ENCODE results near the gene LRRC61. TPM values are rescaled to one million over a fixed set of nuclear protein-coding genes. Genes with fewer than 3 reads are reported as not detected.

LRRC61 gene
- total RNA-seq, 2 donors from 2014 or later: 0.77 to 27.0 TPM

GRCh38 chr7:150365194-150365593, 42.0 kb downstream of the LRRC61 start:
- no peaks in the 10 kb centered on the region for H3K27me3 ChIP-seq (ENCODE audit: control insufficient read depth, insufficient read depth, low read length, poor library complexity, severe bottlenecking)
- 85 to 96% methylated on average over 9 to 10 of the region's 10 CpGs for WGBS, 2 experiments (ENCODE audit: insufficient coverage in 1 of 2, insufficient read length in 1 of 2)
- TF ChIP-seq CTCF (conservative IDR thresholded peaks at IDR 0.05): no peak
- Mint-ChIP-seq H3K9me3 (no peaks in the 10 kb centered on the region), H3K4me1 (peaks cover 16% of the 10 kb centered on the region), H3K27ac (no peak overlapping the region), H3K36me3 (ENCODE audit: low read depth) (peaks cover 3% of the 10 kb centered on the region), H3K4me3 (no peak overlapping the region), H3K27me3 (ENCODE audit: insufficient read depth) (no peaks in the 10 kb centered on the region)
- no peak overlapping the region for H3K4me3 ChIP-seq (ENCODE audit: low read length)
- H3K9me3 ChIP-seq (ENCODE audit: control insufficient read depth, low read length): no peaks in the 10 kb centered on the region
- no peak for DNase-seq
- no peak overlapping the region for H3K9ac ChIP-seq (ENCODE audit: extremely low read depth, low read length, poor library complexity, severe bottlenecking)
- H3K27ac ChIP-seq (ENCODE audit: low read depth, low read length): no peak overlapping the region
- H3K36me3 ChIP-seq (ENCODE audit: control insufficient read depth, insufficient read depth, low read length): no peaks in the 10 kb centered on the region
- H3K4me1 ChIP-seq (ENCODE audit: control insufficient read depth, insufficient read depth, low read length): peaks cover 3% of the 10 kb centered on the region

- Histone ChIP-seq H3K9ac (ENCODE audit: extremely low read depth, low read length, poor library complexity, severe bottlenecking) (peak overlapping the region; percentile 8), H3K27ac (ENCODE audit: low read depth, low read length) (no peak overlapping the region), H3K4me3 (ENCODE audit: low read length) (no peak overlapping the region), H3K27me3 (ENCODE audit: control insufficient read depth, insufficient read depth, low read length, poor library complexity, severe bottlenecking) (no peaks in the 10 kb centered on the region), H3K9me3 (ENCODE audit: control insufficient read depth, low read length) (no peaks in the 10 kb centered on the region), H3K36me3 (ENCODE audit: control insufficient read depth, insufficient read depth, low read length) (peaks cover 6% of the 10 kb centered on the region), H3K4me1 (ENCODE audit: control insufficient read depth, insufficient read depth, low read length) (peaks cover 10% of the 10 kb centered on the region)
- no peaks in the 10 kb centered on the region for H3K9me3 Mint-ChIP-seq
- no peaks in the 10 kb centered on the region for H3K27me3 Mint-ChIP-seq (ENCODE audit: insufficient read depth)
- WGBS, 2 experiments (ENCODE audit: insufficient coverage in 1 of 2, insufficient read length in 1 of 2): 66 to 80% methylated on average over 4 to 5 of the region's 5 CpGs
- peaks cover 8% of the 10 kb centered on the region for H3K36me3 Mint-ChIP-seq (ENCODE audit: low read depth)
- TF ChIP-seq CTCF (conservative IDR thresholded peaks at IDR 0.05): no peak
- H3K4me1 Mint-ChIP-seq: peaks cover 22% of the 10 kb centered on the region
- no peak overlapping the region for H3K4me3 Mint-ChIP-seq
- no peak for DNase-seq
- H3K27ac Mint-ChIP-seq: no peak overlapping the region
Measured at GRCh38 chr7:150365673-150366398, 42.7 kb downstream of the LRRC61 start.

GRCh38 chr7:150367677-150368095, 44.5 kb downstream of the LRRC61 start:
- no peak for TF ChIP-seq CTCF (conservative IDR thresholded peaks at IDR 0.05)
- no peaks in the 10 kb centered on the region for H3K9me3 Mint-ChIP-seq
- 60 to 77% methylated on average over 5 to 8 of the region's 8 CpGs for WGBS, 2 experiments (ENCODE audit: insufficient coverage in 1 of 2, insufficient read length in 1 of 2)
- no peak for DNase-seq
- peak overlapping the region; percentile 88 for H3K4me3 ChIP-seq (ENCODE audit: low read length)
- peaks cover 12% of the 10 kb centered on the region for H3K4me1 ChIP-seq (ENCODE audit: control insufficient read depth, insufficient read depth, low read length)
- H3K27ac ChIP-seq (ENCODE audit: low read depth, low read length): peak overlapping the region; percentile 96
- H3K27me3 ChIP-seq (ENCODE audit: control insufficient read depth, insufficient read depth, low read length, poor library complexity, severe bottlenecking): no peaks in the 10 kb centered on the region
- peaks cover 14% of the 10 kb centered on the region for H3K36me3 Mint-ChIP-seq (ENCODE audit: low read depth)
- peak overlapping the region; percentile 97 for H3K4me3 Mint-ChIP-seq
- H3K9ac ChIP-seq (ENCODE audit: extremely low read depth, low read length, poor library complexity, severe bottlenecking): peak overlapping the region; percentile 96
- peaks cover 18% of the 10 kb centered on the region for H3K4me1 Mint-ChIP-seq
- peaks cover 22% of the 10 kb centered on the region for H3K36me3 ChIP-seq (ENCODE audit: control insufficient read depth, insufficient read depth, low read length)
- H3K27ac Mint-ChIP-seq: peak overlapping the region; percentile 91
- no peaks in the 10 kb centered on the region for H3K27me3 Mint-ChIP-seq (ENCODE audit: insufficient read depth)
- no peaks in the 10 kb centered on the region for H3K9me3 ChIP-seq (ENCODE audit: control insufficient read depth, low read length)

Measured in endodermal cell (in vitro differentiated cells).